ENCODE data around the gene ADAMTS12. TPM values are rescaled to one million over a fixed set of nuclear protein-coding genes. Genes with fewer than 3 reads are reported as not detected.

Gene ADAMTS12
- total RNA-seq, 1 experiment from 2014 or later, result 0.15 TPM

- Histone ChIP-seq H3K4me1 (ENCODE audit: control insufficient read depth, insufficient read depth, low read length) (no peaks in the 10 kb centered on the region), H3K27me3 (ENCODE audit: control insufficient read depth, insufficient read depth, low read length) (peaks cover 15% of the 10 kb centered on the region), H3K36me3 (ENCODE audit: control insufficient read depth, insufficient read depth, low read length) (no peaks in the 10 kb centered on the region), H3K4me3 (ENCODE audit: low read depth in 2 of 2, low read length in 2 of 2) (no peak overlapping the region), H3K9me3 (ENCODE audit: control insufficient read depth, insufficient read depth, low read depth, low read length) (no peaks in the 10 kb centered on the region), H3K27ac (ENCODE audit: low read length) (no peak overlapping the region)
- no TSS peak for BruUV-seq (replicated peaks)
- peak; percentile 82 to 86 for TF ChIP-seq REST (IDR thresholded peaks at IDR 0.05; ENCODE audit: insufficient read depth in 1 of 2, low read depth in 2 of 2, low read length in 1 of 2)
- TF ChIP-seq SIN3A (IDR thresholded peaks at IDR 0.05; ENCODE audit: borderline replicate concordance, insufficient read depth, low read depth, low read length), result no peak
- intact Hi-C loops (cut with micrococcal nuclease; ENCODE audit: unreplicated experiment) (loop anchor here (10.0 kb wide), 2 partner anchors 351 to 461 kb away; no protein-coding TSS in a partner anchor), in situ Hi-C loops (cut with HindIII; ENCODE audit: low pct_unique_long_range_greater_than_20kb, low sequenced_read_pairs) (no loop called here)
- ChIA-PET POLR2A (no interaction called here), CTCF (no interaction called here)
- no peak for ATAC-seq
- no peak for DNase-seq (ENCODE audit: low read depth, low spot score)
Measured at GRCh38 chr5:33936004-33936380, 44.2 kb upstream of the ADAMTS12 start.

- Histone ChIP-seq H3K27ac (ENCODE audit: low read length) (no peak overlapping the region), H3K4me1 (ENCODE audit: control insufficient read depth, insufficient read depth, low read length) (no peaks in the 10 kb centered on the region), H3K27me3 (ENCODE audit: control insufficient read depth, insufficient read depth, low read length) (peaks cover 9% of the 10 kb centered on the region), H3K9me3 (ENCODE audit: control insufficient read depth, insufficient read depth, low read depth, low read length) (no peaks in the 10 kb centered on the region), H3K36me3 (ENCODE audit: control insufficient read depth, insufficient read depth, low read length) (no peaks in the 10 kb centered on the region), H3K4me3 (ENCODE audit: low read depth in 2 of 2, low read length in 2 of 2) (no peak overlapping the region)
- DNase-seq (ENCODE audit: low read depth, low spot score) (no peak), ATAC-seq (no peak)
- POLR2A ChIA-PET, result no interaction called here
- intact Hi-C loops (cut with micrococcal nuclease; ENCODE audit: unreplicated experiment), result loop anchor here (5.0 to 10.0 kb wide), 3 partner anchors 349 to 497 kb away; no protein-coding TSS in a partner anchor
- BruUV-seq (replicated peaks), result no TSS peak
- TF ChIP-seq REST (IDR thresholded peaks at IDR 0.05; ENCODE audit: insufficient read depth in 1 of 2, low read depth in 2 of 2, low read length in 1 of 2), result no peak
- TF ChIP-seq POLR2AphosphoS5 (IDR thresholded peaks at IDR 0.05; ENCODE audit: low read depth, low read length), result no peak
- CTCF ChIA-PET, result interaction anchor here (1.3 kb wide), 2 partner anchors 345 to 464 kb away, joined by 3 to 7 read pairs; no protein-coding TSS in a partner anchor
- in situ Hi-C loops (cut with HindIII; ENCODE audit: low pct_unique_long_range_greater_than_20kb, low sequenced_read_pairs), result no loop called here
Measured at GRCh38 chr5:33934176-33934575, 42.4 kb upstream of the ADAMTS12 start.

DNA sequence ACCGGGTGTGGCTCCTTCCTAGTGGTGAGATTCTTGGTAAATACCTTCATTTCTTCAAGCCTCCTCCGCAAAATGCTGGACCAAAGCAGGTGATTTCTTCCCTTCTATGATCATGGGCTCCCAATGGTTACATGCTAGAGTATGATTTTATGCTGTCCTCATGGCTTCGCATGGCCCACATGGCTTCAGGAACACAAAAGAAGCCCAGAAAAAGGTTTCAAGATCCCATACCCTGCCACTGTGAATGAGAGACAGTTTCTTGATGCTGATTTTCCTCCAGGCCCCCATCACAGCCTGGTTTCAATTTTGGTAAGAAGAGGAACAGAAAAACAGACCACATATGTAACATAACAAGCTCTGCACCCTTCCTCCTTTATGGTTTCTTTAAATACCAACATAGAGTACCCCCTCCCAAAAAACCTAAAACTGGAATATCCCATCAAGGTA is 42.0 kb upstream of the ADAMTS12 start:
- ChIA-PET CTCF (interaction anchor here (1.3 kb wide), 2 partner anchors 345 to 463 kb away, joined by 3 to 7 read pairs; no protein-coding TSS in a partner anchor), POLR2A (no interaction called here)
- Histone ChIP-seq H3K36me3 (ENCODE audit: control insufficient read depth, insufficient read depth, low read length) (no peaks in the 10 kb centered on the region), H3K4me3 (ENCODE audit: low read depth in 2 of 2, low read length in 2 of 2) (no peak overlapping the region), H3K4me1 (ENCODE audit: control insufficient read depth, insufficient read depth, low read length) (no peaks in the 10 kb centered on the region), H3K27me3 (ENCODE audit: control insufficient read depth, insufficient read depth, low read length) (peaks cover 9% of the 10 kb centered on the region), H3K9me3 (ENCODE audit: control insufficient read depth, insufficient read depth, low read depth, low read length) (no peaks in the 10 kb centered on the region), H3K27ac (ENCODE audit: low read length) (no peak overlapping the region)
- in situ Hi-C loops (cut with HindIII; ENCODE audit: low pct_unique_long_range_greater_than_20kb, low sequenced_read_pairs), result no loop called here
- BruUV-seq (replicated peaks), result no TSS peak
- intact Hi-C loops (cut with micrococcal nuclease; ENCODE audit: unreplicated experiment), result loop anchor here (5.0 to 10.0 kb wide), 3 partner anchors 349 to 496 kb away; no protein-coding TSS in a partner anchor
- TF ChIP-seq REST (IDR thresholded peaks at IDR 0.05; ENCODE audit: insufficient read depth in 1 of 2, low read depth in 2 of 2, low read length in 1 of 2) (no peak), TCF7L2 (IDR thresholded peaks at IDR 0.05; ENCODE audit: low read depth, low read length) (no peak), POLR2AphosphoS5 (IDR thresholded peaks at IDR 0.05; ENCODE audit: low read depth, low read length) (no peak), SIN3A (IDR thresholded peaks at IDR 0.05; ENCODE audit: borderline replicate concordance, insufficient read depth, low read depth, low read length) (no peak), CTCF (IDR thresholded peaks at IDR 0.05) (no peak)
- ATAC-seq (no peak), DNase-seq (ENCODE audit: low read depth, low spot score) (no peak)
